ENCODE data around the gene TUBA1C. TPM values are rescaled to one million over a fixed set of nuclear protein-coding genes. Genes with fewer than 3 reads are reported as not detected.

The TUBA1C gene
- total and polyA plus RNA-seq, 2 of the 8 experiments (the other 6 are each of a cell fraction or from before 2014, with no cell fraction given) = 504 to 3,101 TPM

GRCh38 chr12:49263400-49263763, 1.5 kb upstream of the TUBA1C start (continued):
- TF ChIP-seq CHD7 (IDR thresholded peaks at IDR 0.05; ENCODE audit: insufficient replicate concordance, low read length) (no peak), SP2 (IDR thresholded peaks at IDR 0.05; ENCODE audit: low read length) (no peak), MAFK (IDR thresholded peaks at IDR 0.05; ENCODE audit: low read depth, low read length) (no peak), ATF2 (IDR thresholded peaks at IDR 0.05; ENCODE audit: low read length) (no peak), RFX5 (IDR thresholded peaks at IDR 0.05; ENCODE audit: borderline replicate concordance, low read depth, low read length) (no peak), RXRA (IDR thresholded peaks at IDR 0.05; ENCODE audit: insufficient read depth, low read depth, low read length) (no peak), POU5F1 (IDR thresholded peaks at IDR 0.05; ENCODE audit: low read depth, low read length) (no peak), JUND (IDR thresholded peaks at IDR 0.05; ENCODE audit: low read length) (no peak), KDM5A (IDR thresholded peaks at IDR 0.05; ENCODE audit: low read length) (no peak)

Measured in H1 (cell line).